Gastrocnemius medialis (tissue), 4 donors: ENCODE results near the gene AWAT2. TPM values are rescaled to one million over a fixed set of nuclear protein-coding genes. Genes with fewer than 3 reads are reported as not detected.

Experiments
- ATAC-seq, 2 donors: fragments of 150-250 bp; one replicate each; pipeline ENCODE4 v1.9.1; 2016
- DNase-seq, 2 donors: peaks; one replicate each; pipeline ENCODE4 v3.0.0-alpha.2; 2019
- H3K27ac ChIP-seq, 4 donors: fragments of 200-600 bp; sonication (generic); 1 replicate in 1 of 4; 2 replicates in 3 of 4; pipeline ENCODE4 v1.5.1; 2016 to 2018; ENCODE audit warnings: mild to moderate bottlenecking in 2 of 4, moderate library complexity in 1 of 4
- H3K27me3 ChIP-seq, 3 donors: fragments of 200-600 bp; sonication (generic) in 2 of 3; 1 replicate in 1 of 3; 2 replicates in 2 of 3; pipeline versions ENCODE4 v1.5.1 to v1.6.0; 2016 to 2019; ENCODE audit warnings: mild to moderate bottlenecking in 1 of 3, moderate library complexity in 1 of 3
- H3K36me3 ChIP-seq, 2 donors: fragments of 200-600 bp; sonication (generic) in 1 of 2; one replicate each; pipeline ENCODE4 v1.5.1; 2017 to 2018
- H3K4me1 ChIP-seq, 2 donors: fragments of 200-600 bp; sonication (generic) in 1 of 2; one replicate each; pipeline ENCODE4 v1.5.1; 2016 to 2017; ENCODE audit warnings: mild to moderate bottlenecking in 2 of 2
- H3K4me3 ChIP-seq, 4 donors: fragments of 200-600 bp; sonication (generic) in 3 of 4; 1 replicate in 1 of 4; 2 replicates in 3 of 4; pipeline ENCODE4 v1.5.1; 2016 to 2019; ENCODE audit warnings: mild to moderate bottlenecking in 2 of 4
- H3K9me3 ChIP-seq, 3 donors: fragments of 200-600 bp; sonication (generic) in 2 of 3; 1 replicate in 1 of 3; 2 replicates in 2 of 3; pipeline ENCODE4 v1.5.1; 2016 to 2019
- POLR2A ChIP-seq, 2 donors: fragments of 450-650 bp; IDR thresholded peaks; one replicate each; pipeline ENCODE4 v1.6.1; 2017; ENCODE audit warnings: antibody characterized with exemption in 2 of 2, mild to moderate bottlenecking in 2 of 2, moderate library complexity in 2 of 2
- in situ Hi-C, 4 donors: fragments of 200-750 bp; cut with MboI; loops; one replicate each; pipeline versions ENCODE4 v1.15.0 to v1.8.0; 2017; ENCODE audit warnings: low sequenced_read_pairs in 4 of 4
- intact Hi-C: fragments of 100-400 bp; cut with DNase I; formaldehyde crosslinking; loops from one replicate; pipeline ENCODE4 v1.15.1; 2023; ENCODE audit warnings: low total_unique reads
- total RNA-seq, 4 donors: library from RNA; depleted of rRNA; stranded (reverse); fragments of >200 nt; gene quantifications; one replicate each; pipeline versions ENCODE4 v1.1.0 to v1.2.3, GENCODE V29; 2016
- TF ChIP-seq, protein P1 (sequence below), 5 experiments: fragments of 450-650 bp in 3 of 5; fragments of 200-600 bp in 2 of 5; sonication (generic) in 2 of 5; IDR thresholded peaks in 4 of 5; conservative IDR thresholded peaks in 1 of 5; 1 replicate in 4 of 5; 2 replicates in 1 of 5; pipeline ENCODE4 v1.5.1; 2016 to 2019; ENCODE audit warnings: antibody characterized with exemption in 5 of 5, mild to moderate bottlenecking in 3 of 5, moderate library complexity in 3 of 5

AWAT2 gene
- total RNA-seq, 4 donors from 2014 or later, result not detected

DNA sequence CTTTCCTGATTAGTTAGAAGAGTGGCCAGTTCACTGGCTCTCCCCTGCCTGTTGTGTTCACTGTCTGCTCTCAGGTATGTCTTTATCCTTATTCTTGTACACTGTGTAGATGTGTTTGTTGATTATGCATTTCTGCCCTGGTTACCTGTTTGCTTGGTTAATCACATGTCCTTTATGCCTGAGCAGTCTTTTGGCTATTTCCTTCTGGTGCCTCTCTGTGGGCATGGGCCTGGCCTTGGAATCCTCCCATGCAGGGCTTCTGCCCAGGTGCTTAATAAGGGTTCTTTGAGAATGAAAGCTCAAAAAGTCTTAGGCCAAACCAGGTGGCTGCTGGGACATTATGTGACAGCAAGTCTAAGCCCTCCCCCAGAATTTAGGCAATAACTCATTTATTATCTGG is 39.0 kb upstream of the AWAT2 start:
- in situ Hi-C loops, result loop anchor here in 1 of 4 donors (25.0 kb wide), 1 partner anchor 551 kb away; no protein-coding TSS in a partner anchor

DNA sequence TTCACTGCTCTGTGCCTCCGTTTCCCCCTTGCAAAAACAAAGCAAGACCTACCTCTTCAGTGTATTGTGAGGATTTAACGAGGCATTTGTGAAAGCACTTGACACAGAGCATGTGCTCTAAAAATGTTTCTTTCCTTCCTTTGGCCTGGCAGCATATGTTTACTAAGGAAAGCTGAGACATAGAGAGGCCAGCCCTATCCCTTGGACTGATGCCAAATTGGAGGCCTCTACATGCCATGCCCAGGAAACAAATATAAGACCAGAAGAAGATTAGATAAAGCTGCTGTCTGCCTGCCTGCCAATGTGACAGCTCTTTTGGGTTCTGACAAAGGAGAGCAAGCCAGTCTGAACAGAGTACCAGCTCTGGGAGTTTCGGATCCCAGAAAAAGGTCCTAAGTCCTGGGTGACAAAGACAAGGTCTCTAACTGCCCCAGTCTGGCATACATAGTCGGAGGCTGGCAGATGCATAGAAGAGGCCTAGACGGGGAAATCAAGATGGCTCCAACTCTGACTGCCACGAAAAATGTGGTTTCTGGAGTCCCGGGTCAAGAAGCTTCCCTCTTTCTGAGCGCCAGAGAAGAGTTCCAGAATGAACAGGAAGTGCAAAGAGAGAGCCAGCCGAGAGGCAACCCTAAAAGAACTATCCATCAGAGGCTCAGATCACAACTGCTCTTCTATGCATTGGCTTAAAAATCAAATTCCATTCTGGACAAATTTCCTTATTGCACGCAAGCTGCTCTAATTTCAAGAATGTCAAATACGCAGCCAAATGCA is 38.3 kb upstream of the AWAT2 start:
- TF ChIP-seq, protein P1, sequence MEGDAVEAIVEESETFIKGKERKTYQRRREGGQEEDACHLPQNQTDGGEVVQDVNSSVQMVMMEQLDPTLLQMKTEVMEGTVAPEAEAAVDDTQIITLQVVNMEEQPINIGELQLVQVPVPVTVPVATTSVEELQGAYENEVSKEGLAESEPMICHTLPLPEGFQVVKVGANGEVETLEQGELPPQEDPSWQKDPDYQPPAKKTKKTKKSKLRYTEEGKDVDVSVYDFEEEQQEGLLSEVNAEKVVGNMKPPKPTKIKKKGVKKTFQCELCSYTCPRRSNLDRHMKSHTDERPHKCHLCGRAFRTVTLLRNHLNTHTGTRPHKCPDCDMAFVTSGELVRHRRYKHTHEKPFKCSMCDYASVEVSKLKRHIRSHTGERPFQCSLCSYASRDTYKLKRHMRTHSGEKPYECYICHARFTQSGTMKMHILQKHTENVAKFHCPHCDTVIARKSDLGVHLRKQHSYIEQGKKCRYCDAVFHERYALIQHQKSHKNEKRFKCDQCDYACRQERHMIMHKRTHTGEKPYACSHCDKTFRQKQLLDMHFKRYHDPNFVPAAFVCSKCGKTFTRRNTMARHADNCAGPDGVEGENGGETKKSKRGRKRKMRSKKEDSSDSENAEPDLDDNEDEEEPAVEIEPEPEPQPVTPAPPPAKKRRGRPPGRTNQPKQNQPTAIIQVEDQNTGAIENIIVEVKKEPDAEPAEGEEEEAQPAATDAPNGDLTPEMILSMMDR (IDR thresholded peaks at IDR 0.05 in 4 of 5, conservative IDR thresholded peaks at IDR 0.05 in 1 of 5), result no peak
- no peak for TF ChIP-seq POLR2A (IDR thresholded peaks at IDR 0.05)
- Histone ChIP-seq H3K27me3 (no peaks in the 10 kb centered on the region), H3K4me3 (no peak overlapping the region), H3K27ac (no peak overlapping the region), H3K36me3 (no peaks in the 10 kb centered on the region), H3K4me1 (peaks cover 4 to 16% of the 10 kb centered on the region in 2 donors), H3K9me3 (no peaks in the 10 kb centered on the region)
- no peak for DNase-seq
- intact Hi-C loops, result no loop called here
- in situ Hi-C loops, result loop anchor here in 1 of 4 donors (25.0 kb wide), 1 partner anchor 551 kb away; no protein-coding TSS in a partner anchor
- ATAC-seq, result no peak

More for the DNA sequence above, 39.0 kb upstream of the AWAT2 start:
- TF ChIP-seq, protein P1 (IDR thresholded peaks at IDR 0.05 in 4 of 5, conservative IDR thresholded peaks at IDR 0.05 in 1 of 5), result no peak
- TF ChIP-seq POLR2A (IDR thresholded peaks at IDR 0.05), result no peak
- peaks cover 4 to 16% of the 10 kb centered on the region in 2 donors for H3K4me1 ChIP-seq
- H3K4me3 ChIP-seq, result no peak overlapping the region
- H3K36me3 ChIP-seq, result no peaks in the 10 kb centered on the region
- H3K27me3 ChIP-seq, result no peaks in the 10 kb centered on the region
- H3K27ac ChIP-seq, result no peak overlapping the region
- no peak for ATAC-seq
- intact Hi-C loops, result no loop called here
- no peak for DNase-seq
- H3K9me3 ChIP-seq, result no peaks in the 10 kb centered on the region

DNA sequence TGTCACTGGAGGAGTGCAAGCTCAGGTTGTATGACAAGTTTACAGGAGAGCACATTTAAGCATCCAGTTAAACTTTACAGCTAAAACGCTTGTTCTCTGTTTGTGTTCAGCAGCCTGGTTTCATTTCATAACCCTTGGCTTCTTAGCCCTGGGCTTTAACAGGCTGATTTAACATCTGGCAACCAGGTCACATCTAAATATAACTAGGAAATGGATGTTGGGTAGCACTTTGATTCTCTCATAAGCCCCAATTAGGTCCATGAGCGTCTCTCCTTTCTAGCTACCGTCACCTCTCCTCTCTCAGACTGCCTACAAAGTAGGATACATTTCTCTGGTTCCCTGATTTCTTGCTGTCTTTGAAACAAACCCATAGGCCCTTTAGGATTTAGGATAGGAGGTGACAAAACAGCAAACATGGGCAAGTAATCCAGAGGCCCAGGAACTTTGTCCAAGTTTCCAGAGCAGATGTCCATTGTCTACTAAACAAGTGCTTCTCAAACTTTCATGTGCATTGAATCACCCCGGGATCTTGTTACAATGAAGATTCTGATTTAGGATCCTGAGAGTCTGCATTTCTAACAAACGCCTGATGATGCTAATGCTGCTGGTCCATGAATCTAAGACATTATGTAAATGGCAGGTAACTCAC is 35.0 kb upstream of the AWAT2 start:
- ATAC-seq (no peak), DNase-seq (no peak)
- Histone ChIP-seq H3K27me3 (no peaks in the 10 kb centered on the region), H3K9me3 (no peaks in the 10 kb centered on the region), H3K4me1 (peaks cover 4 to 16% of the 10 kb centered on the region in 2 donors), H3K27ac (no peak overlapping the region), H3K36me3 (no peaks in the 10 kb centered on the region), H3K4me3 (no peak overlapping the region)
- no peak for TF ChIP-seq POLR2A (IDR thresholded peaks at IDR 0.05)
- TF ChIP-seq, protein P1 (IDR thresholded peaks at IDR 0.05 in 4 of 5, conservative IDR thresholded peaks at IDR 0.05 in 1 of 5), result no peak
- in situ Hi-C loops, result loop anchor here in 1 of 4 donors (25.0 kb wide), 1 partner anchor 547 kb away; no protein-coding TSS in a partner anchor
- intact Hi-C loops, result no loop called here

DNA sequence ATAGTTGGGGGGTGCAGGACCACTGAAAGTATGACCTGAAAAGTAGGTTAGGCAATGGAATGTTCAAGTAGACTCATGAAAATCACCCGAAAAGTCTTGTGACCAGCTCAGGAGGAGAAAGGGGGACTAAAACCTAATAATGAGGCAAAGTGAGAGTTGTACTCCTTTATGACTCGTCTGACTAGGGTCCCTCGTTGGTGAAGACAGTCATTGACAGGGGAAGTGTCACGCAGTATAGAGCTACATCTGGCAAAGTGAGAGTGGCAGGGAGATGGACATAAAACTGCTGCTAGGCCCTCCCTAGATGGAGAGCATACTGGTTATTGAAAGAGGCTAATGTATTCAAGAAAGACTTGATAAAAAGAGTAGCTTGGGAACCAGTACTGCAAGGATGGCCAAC is 33.0 kb upstream of the AWAT2 start:
- Histone ChIP-seq H3K9me3 (no peaks in the 10 kb centered on the region), H3K27ac (no peak overlapping the region), H3K27me3 (no peaks in the 10 kb centered on the region), H3K36me3 (no peaks in the 10 kb centered on the region), H3K4me1 (peaks cover 4 to 8% of the 10 kb centered on the region in 2 donors), H3K4me3 (no peak overlapping the region)
- ATAC-seq (no peak), DNase-seq (no peak)
- no peak for TF ChIP-seq POLR2A (IDR thresholded peaks at IDR 0.05)
- TF ChIP-seq, protein P1 (IDR thresholded peaks at IDR 0.05 in 4 of 5, conservative IDR thresholded peaks at IDR 0.05 in 1 of 5), result no peak
- intact Hi-C loops, result no loop called here
- in situ Hi-C loops, result loop anchor here in 1 of 4 donors (25.0 kb wide), 1 partner anchor 545 kb away; no protein-coding TSS in a partner anchor
